Thyroid gland (tissue), 4 donors: Measurements from ENCODE around the gene SIRPA. TPM values are rescaled to one million over a fixed set of nuclear protein-coding genes. Genes with fewer than 3 reads are reported as not detected.

Source experiments
- DNase-seq, 2 donors: peaks; one replicate each; pipeline ENCODE4 v3.0.0-alpha.2; 2019
- H3K27ac ChIP-seq, 3 donors: fragments of 200-600 bp; sonication (generic); 1 replicate in 2 of 3; 2 replicates in 1 of 3; pipeline ENCODE4 v1.5.1; 2016 to 2019; ENCODE audit warnings: mild to moderate bottlenecking in 1 of 3, moderate library complexity in 1 of 3
- H3K27me3 ChIP-seq: fragments of 200-600 bp; sonication (generic); one replicate; pipeline ENCODE4 v1.5.1; 2019
- H3K36me3 ChIP-seq, 2 donors: fragments of 200-600 bp; sonication (generic); one replicate each; pipeline ENCODE4 v1.5.1; 2016 to 2019
- H3K4me1 ChIP-seq, 2 donors: fragments of 200-600 bp; sonication (generic); one replicate each; pipeline ENCODE4 v1.5.1; 2017 to 2019
- H3K4me3 ChIP-seq, 3 donors: fragments of 200-600 bp; sonication (generic); replicated peaks in 1 of 3; 1 replicate in 2 of 3; 2 replicates in 1 of 3; pipeline ENCODE4 v1.5.1; 2016; ENCODE audit warnings: mild to moderate bottlenecking in 1 of 3
- H3K9me3 ChIP-seq: fragments of 200-600 bp; sonication (generic); one replicate; pipeline ENCODE4 v1.5.1; 2017
- CTCF ChIP-seq, 6 experiments: fragments of 200-600 bp in 3 of 6; fragments of 450-650 bp in 3 of 6; sonication (generic) in 3 of 6; IDR thresholded peaks; one replicate each; pipeline ENCODE4 v1.5.1; 2016 to 2019; ENCODE audit warnings: antibody characterized with exemption in 6 of 6, mild to moderate bottlenecking in 2 of 6, inconsistent platforms in 1 of 6, moderate library complexity in 1 of 6
- POLR2A ChIP-seq, 2 donors: fragments of 450-650 bp; IDR thresholded peaks; one replicate each; pipeline ENCODE4 v1.6.1; 2017; ENCODE audit warnings: antibody characterized with exemption in 2 of 2, mild to moderate bottlenecking in 2 of 2, moderate library complexity in 1 of 2
- WGBS, 2 donors: methylation state at CpG; one replicate each; pipeline ENCODE4 v1.1.5; 2017; 5-methylcytosine and 5-hydroxymethylcytosine counted together
- intact Hi-C: fragments of 100-400 bp; cut with DNase I; formaldehyde crosslinking; loops from one replicate; pipeline ENCODE4 v1.15.1; 2023
- total RNA-seq, 4 donors: library from RNA; depleted of rRNA; stranded (reverse); fragments of >200 nt; gene quantifications; one replicate each; pipeline ENCODE4 v1.2.3, GENCODE V29; 2016

SIRPA gene
- total RNA-seq, 4 donors from 2014 or later, result 14.1 to 35.1 (median 25.4) TPM

- Histone ChIP-seq H3K27ac (no peak overlapping the region), H3K27me3 (no peaks in the 10 kb centered on the region), H3K9me3 (no peaks in the 10 kb centered on the region), H3K4me1 (no peaks in the 10 kb centered on the region), H3K4me3 (no peak overlapping the region), H3K36me3 (no peaks in the 10 kb centered on the region)
- TF ChIP-seq POLR2A (IDR thresholded peaks at IDR 0.05) (no peak), CTCF (IDR thresholded peaks at IDR 0.05) (no peak)
- WGBS, 2 donors, result 91 to 96% methylated on average over 4 of the region's 4 CpGs
- intact Hi-C loops, result no loop called here
- no peak for DNase-seq
Measured at GRCh38 chr20:1902188-1902587, 7.0 kb downstream of the SIRPA start.

GRCh38 chr20:1904135-1904534 is 8.9 kb downstream of the SIRPA start:
- no peak for DNase-seq
- Histone ChIP-seq H3K36me3 (no peaks in the 10 kb centered on the region), H3K9me3 (no peaks in the 10 kb centered on the region), H3K4me3 (no peak overlapping the region), H3K27me3 (no peaks in the 10 kb centered on the region), H3K27ac (no peak overlapping the region), H3K4me1 (no peaks in the 10 kb centered on the region)
- TF ChIP-seq CTCF (IDR thresholded peaks at IDR 0.05) (no peak), POLR2A (IDR thresholded peaks at IDR 0.05) (no peak)
- intact Hi-C loops, result no loop called here
- WGBS, 2 donors, result 78 to 79% methylated on average over 8 to 9 of the region's 9 CpGs

- WGBS, 2 donors, result 87 to 94% methylated on average over 10 of the region's 10 CpGs
- DNase-seq, result no peak
- H3K4me3 ChIP-seq, result no peak overlapping the region
- no peaks in the 10 kb centered on the region for H3K4me1 ChIP-seq
- H3K27me3 ChIP-seq, result no peaks in the 10 kb centered on the region
- H3K9me3 ChIP-seq, result no peaks in the 10 kb centered on the region
- TF ChIP-seq POLR2A (IDR thresholded peaks at IDR 0.05) (no peak), CTCF (IDR thresholded peaks at IDR 0.05) (no peak)
- H3K27ac ChIP-seq, result no peak overlapping the region
- intact Hi-C loops, result no loop called here
- H3K36me3 ChIP-seq, result no peaks in the 10 kb centered on the region
Measured at GRCh38 chr20:1905009-1905408, 9.8 kb downstream of the SIRPA start.

GRCh38 chr20:1905693-1906092 is 10.5 kb downstream of the SIRPA start:
- Histone ChIP-seq H3K4me1 (no peaks in the 10 kb centered on the region), H3K36me3 (no peaks in the 10 kb centered on the region), H3K9me3 (no peaks in the 10 kb centered on the region), H3K27me3 (no peaks in the 10 kb centered on the region), H3K4me3 (no peak overlapping the region), H3K27ac (no peak overlapping the region)
- WGBS, 2 donors, result 89 to 91% methylated on average over 9 of the region's 9 CpGs
- no peak for DNase-seq
- TF ChIP-seq POLR2A (IDR thresholded peaks at IDR 0.05) (no peak), CTCF (IDR thresholded peaks at IDR 0.05) (no peak)
- intact Hi-C loops, result no loop called here

- H3K27ac ChIP-seq, result no peak overlapping the region
- 81 to 83% methylated on average over 9 of the region's 9 CpGs for WGBS, 2 donors
- H3K9me3 ChIP-seq, result no peaks in the 10 kb centered on the region
- intact Hi-C loops, result no loop called here
- H3K36me3 ChIP-seq, result no peaks in the 10 kb centered on the region
- no peaks in the 10 kb centered on the region for H3K27me3 ChIP-seq
- TF ChIP-seq CTCF (IDR thresholded peaks at IDR 0.05), result no peak
- TF ChIP-seq POLR2A (IDR thresholded peaks at IDR 0.05), result no peak
- DNase-seq, result no peak
- no peaks in the 10 kb centered on the region for H3K4me1 ChIP-seq
- no peak overlapping the region for H3K4me3 ChIP-seq
Measured at GRCh38 chr20:1906361-1907051, 11.3 kb downstream of the SIRPA start.
